GM12878 (cell line): Measurements from ENCODE around the gene NCF2. TPM values are rescaled to one million over a fixed set of nuclear protein-coding genes. Genes with fewer than 3 reads are reported as not detected.

Experiments
- CBX5 ChIP-seq: sonication (generic); IDR thresholded peaks from 2 replicates; pipeline ENCODE4 v1.6.1; 2016; ENCODE audit warnings: low read depth, moderate library complexity, mild to moderate bottlenecking, inconsistent platforms
- DPF2 ChIP-seq: fragments of 450-650 bp; IDR thresholded peaks from 2 replicates; pipeline ENCODE4 v1.6.1; 2017; ENCODE audit warnings: mild to moderate bottlenecking
- E2F4 ChIP-seq: IDR thresholded peaks from 2 replicates; pipeline ENCODE4 v1.6.1; 2012; ENCODE audit warnings: low read depth, low read length, improper control_type of control experiment
- EZH2 ChIP-seq: IDR thresholded peaks from 2 replicates; pipeline ENCODE4 v1.6.1; 2012; ENCODE audit warnings: low read depth, mild to moderate bottlenecking, control low read depth, inconsistent platforms, low read length, borderline replicate concordance; ENCODE audit not compliant: control insufficient read depth
- IKZF1 ChIP-seq: fragments of 450-650 bp; conservative IDR thresholded peaks from 2 replicates; pipeline ENCODE4 v1.6.1; 2017; ENCODE audit warnings: antibody characterized with exemption, mild to moderate bottlenecking
- IRF5 ChIP-seq: fragments of 450-650 bp; IDR thresholded peaks from 2 replicates; pipeline ENCODE4 v1.6.1; 2017; ENCODE audit warnings: borderline replicate concordance
- JUND ChIP-seq: IDR thresholded peaks from 2 replicates; pipeline ENCODE4 v1.6.1; 2012; ENCODE audit warnings: low read depth, mild to moderate bottlenecking, low read length, improper control_type of control experiment, moderate library complexity
- MLLT1 ChIP-seq: fragments of 450-650 bp; IDR thresholded peaks from 2 replicates; pipeline ENCODE4 v1.6.1; 2016; ENCODE audit warnings: mild to moderate bottlenecking
- MXI1 ChIP-seq: fragments of 150-350 bp; IDR thresholded peaks from 2 replicates; pipeline ENCODE4 v1.6.1; 2011; ENCODE audit warnings: low read depth, mild to moderate bottlenecking, inconsistent platforms, low read length, improper control_type of control experiment
- NFXL1 ChIP-seq: fragments of 450-650 bp; IDR thresholded peaks from 2 replicates; pipeline ENCODE4 v1.6.1; 2017; ENCODE audit warnings: antibody characterized with exemption, mild to moderate bottlenecking, borderline replicate concordance
- PBX3 ChIP-seq: IDR thresholded peaks from 2 replicates; pipeline ENCODE4 v1.6.1; 2011; ENCODE audit warnings: mild to moderate bottlenecking, low read depth, low read length, moderate library complexity; ENCODE audit not compliant: insufficient replicate concordance
- RELB ChIP-seq: fragments of 450-650 bp; IDR thresholded peaks from 2 replicates; pipeline ENCODE4 v1.6.1; 2017; ENCODE audit warnings: low read depth, mild to moderate bottlenecking, moderate library complexity
- SPI1 ChIP-seq: IDR thresholded peaks from 2 replicates; pipeline ENCODE4 v1.6.1; 2011; ENCODE audit warnings: low read depth, mild to moderate bottlenecking, low read length, moderate library complexity, borderline replicate concordance; ENCODE audit not compliant: insufficient read depth
- ZBTB11 ChIP-seq: fragments of 450-650 bp; formaldehyde crosslinking; IDR thresholded peaks from 2 replicates; pipeline ENCODE4 v1.5.0; 2022; ENCODE audit warnings: mild to moderate bottlenecking, missing genetic modification characterization
- ZBTB4 ChIP-seq: fragments of 450-650 bp; formaldehyde crosslinking; IDR thresholded peaks from 2 replicates; pipeline ENCODE4 v1.4.0; 2022; ENCODE audit warnings: mild to moderate bottlenecking, moderate library complexity
- polyA plus RNA-seq, 11 experiments: library from polyadenylated mRNA; depleted of rRNA in 4 of 11; unstranded in 6 of 11; stranded (reverse) in 5 of 11; fragments of >200 nt; fragmentation: Nextera tagmentation in 4 of 11; fragmentation: Illumina TruSeq in 1 of 11; extraction: Ambion mirVana in 4 of 11; extraction: Trizol in 1 of 11; gene quantifications; 1 replicate in 1 of 11; 2 replicates in 10 of 11; pipeline versions ENCODE4 v1.2.1 to v1.2.3, GENCODE V29; 2011 to 2016; ENCODE audit warnings: inconsistent platforms in 2 of 11, missing spikeins in 2 of 11, low read depth in 1 of 11
- total RNA-seq, 4 experiments: library from RNA; depleted of rRNA in 3 of 4; stranded (reverse); fragments of >200 nt in 3 of 4; fragmentation: Illumina TruSeq in 1 of 4; extraction: Trizol in 1 of 4; gene quantifications; 2 replicates each; pipeline versions ENCODE4 v1.2.1 to v1.2.3, GENCODE V29; 2013 to 2021

The NCF2 gene
- total and polyA plus RNA-seq, 10 of the 15 experiments (the other 5 are each of a cell fraction or from before 2014, with no cell fraction given), result 31.4 to 256 (median 77.1) TPM

- TF ChIP-seq ZBTB11 (CRISPR knock-in tag), result no peak
- TF ChIP-seq E2F4, result no peak
- TF ChIP-seq JUND, result no peak
- no peak for TF ChIP-seq PBX3
- no peak for TF ChIP-seq SPI1
- TF ChIP-seq MLLT1, result no peak
- TF ChIP-seq RELB, result no peak
- TF ChIP-seq NFXL1, result no peak
- 0 out of 2 replicates have a peak, but pooled peaks have one; percentile 17 for TF ChIP-seq IKZF1
- TF ChIP-seq ZBTB4, result no peak
- TF ChIP-seq MXI1, result no peak; the same call in 1 of the 2 replicates
- TF ChIP-seq IRF5, result no peak
- no peak for TF ChIP-seq CBX5
- TF ChIP-seq DPF2, result peak; percentile 21; the same call in 1 of the 2 replicates
- no peak for TF ChIP-seq EZH2
Measured at GRCh38 chr1:183635099-183635605, 44.9 kb upstream of the NCF2 start (continued).
